Astrocyte of the cerebellum (primary cell): ENCODE results near the gene CDH4.

Source experiments
- DNase-seq: peaks from one replicate; pipeline ENCODE4 v3.0.0-alpha.2; 2011; ENCODE audit warnings: low read depth
- H3K4me3 ChIP-seq: 2 replicates; pipeline ENCODE4 v1.5.1; 2011; ENCODE audit warnings: mild to moderate bottlenecking, low read depth, low read length, moderate library complexity
- in situ Hi-C: cut with HindIII; loops from 2 replicates; pipeline ENCODE4 v1.10.0; 2017; ENCODE audit warnings: low sequenced_read_pairs
- TF ChIP-seq, protein P1 (sequence below): IDR thresholded peaks from 2 replicates; pipeline ENCODE4 v1.5.1; 2012; ENCODE audit warnings: low read length, low read depth, moderate library complexity, mild to moderate bottlenecking; ENCODE audit errors: missing control alignments

CDH4 gene

DNA sequence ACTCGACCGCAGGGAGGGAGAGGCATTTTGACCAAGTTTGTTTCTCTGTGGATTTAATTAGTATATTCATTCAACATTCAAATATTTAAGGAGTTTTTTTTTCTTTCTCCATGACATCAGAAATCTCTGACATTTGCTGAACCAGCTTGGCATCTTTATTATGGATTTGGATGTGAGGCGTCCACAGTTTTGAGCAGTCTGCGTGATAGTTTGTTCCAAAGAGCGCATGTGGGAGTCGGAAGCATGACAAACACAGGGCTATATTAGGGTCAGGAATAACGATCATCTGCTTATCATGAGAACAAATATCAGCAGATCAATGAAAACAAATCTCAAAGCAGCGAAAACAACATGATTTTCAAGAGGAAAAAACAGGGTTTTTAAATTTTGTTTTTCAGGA lies 373.2 kb downstream of the CDH4 start:
- TF ChIP-seq, protein P1, sequence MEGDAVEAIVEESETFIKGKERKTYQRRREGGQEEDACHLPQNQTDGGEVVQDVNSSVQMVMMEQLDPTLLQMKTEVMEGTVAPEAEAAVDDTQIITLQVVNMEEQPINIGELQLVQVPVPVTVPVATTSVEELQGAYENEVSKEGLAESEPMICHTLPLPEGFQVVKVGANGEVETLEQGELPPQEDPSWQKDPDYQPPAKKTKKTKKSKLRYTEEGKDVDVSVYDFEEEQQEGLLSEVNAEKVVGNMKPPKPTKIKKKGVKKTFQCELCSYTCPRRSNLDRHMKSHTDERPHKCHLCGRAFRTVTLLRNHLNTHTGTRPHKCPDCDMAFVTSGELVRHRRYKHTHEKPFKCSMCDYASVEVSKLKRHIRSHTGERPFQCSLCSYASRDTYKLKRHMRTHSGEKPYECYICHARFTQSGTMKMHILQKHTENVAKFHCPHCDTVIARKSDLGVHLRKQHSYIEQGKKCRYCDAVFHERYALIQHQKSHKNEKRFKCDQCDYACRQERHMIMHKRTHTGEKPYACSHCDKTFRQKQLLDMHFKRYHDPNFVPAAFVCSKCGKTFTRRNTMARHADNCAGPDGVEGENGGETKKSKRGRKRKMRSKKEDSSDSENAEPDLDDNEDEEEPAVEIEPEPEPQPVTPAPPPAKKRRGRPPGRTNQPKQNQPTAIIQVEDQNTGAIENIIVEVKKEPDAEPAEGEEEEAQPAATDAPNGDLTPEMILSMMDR = no peak
- H3K4me3 ChIP-seq = no peak overlapping the region
- in situ Hi-C loops = loop anchor here (5.0 kb wide), 1 partner anchor 63 kb away; no protein-coding TSS in a partner anchor
- DNase-seq = no peak

DNA sequence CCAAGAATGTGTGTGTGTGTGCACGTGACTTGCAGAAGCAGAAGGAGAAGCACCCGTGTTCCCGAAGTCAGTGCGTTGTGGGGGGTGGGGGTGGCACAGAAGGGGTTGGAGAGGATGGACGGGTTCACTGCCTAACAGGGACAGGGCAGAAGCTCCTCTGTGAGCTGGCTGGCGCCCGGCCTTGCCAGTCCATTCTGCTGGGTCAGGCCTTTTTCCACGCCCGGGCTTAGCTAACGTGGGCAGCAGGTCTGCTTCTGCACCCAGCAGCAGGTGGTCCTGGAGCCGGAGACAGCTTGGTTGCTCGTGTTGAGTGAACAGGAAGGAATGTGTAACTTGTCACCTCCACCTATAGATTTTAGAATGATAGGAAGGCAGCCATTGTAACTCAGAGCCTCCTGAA lies 374.4 kb downstream of the CDH4 start:
- in situ Hi-C loops = loop anchor here (5.0 kb wide), 1 partner anchor 64 kb away; no protein-coding TSS in a partner anchor
- DNase-seq = no peak

DNA sequence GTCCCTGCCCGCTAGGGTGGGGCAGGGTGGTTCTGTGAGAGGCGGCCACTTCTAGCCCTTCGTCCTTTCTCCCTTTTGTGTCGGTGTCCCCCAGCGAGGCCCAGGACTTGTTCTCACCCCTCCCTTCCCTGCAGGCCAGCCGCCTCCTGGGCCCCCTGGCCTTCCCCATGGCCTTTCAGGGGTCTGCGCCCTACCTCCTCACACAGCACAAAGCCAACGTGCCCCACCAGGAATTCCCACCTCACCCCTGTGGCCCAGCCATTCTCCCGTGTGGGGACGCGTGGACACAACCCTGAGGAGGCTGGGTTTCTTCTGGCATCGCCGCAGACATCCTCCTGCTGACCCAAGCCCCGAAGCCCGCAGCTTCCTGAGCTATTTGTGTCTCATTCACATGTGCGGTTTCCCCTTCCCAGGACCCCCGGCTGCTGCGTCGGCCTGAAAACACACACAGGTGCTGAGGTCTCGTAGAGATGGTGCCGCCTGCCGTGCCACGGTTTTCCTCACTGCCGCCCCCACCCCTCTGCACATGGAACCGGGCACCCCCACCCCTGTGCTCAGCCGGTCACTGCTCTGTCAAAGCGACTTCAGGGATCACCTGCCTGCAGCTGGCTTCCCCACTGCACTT lies 375.8 kb downstream of the CDH4 start:
- TF ChIP-seq, protein P1 = no peak
- DNase-seq = no peak
- in situ Hi-C loops = loop anchor here (5.0 kb wide), 1 partner anchor 66 kb away; no protein-coding TSS in a partner anchor
- no peak overlapping the region for H3K4me3 ChIP-seq

More for the DNA sequence above, 374.4 kb downstream of the CDH4 start:
- H3K4me3 ChIP-seq = no peak overlapping the region
- TF ChIP-seq, protein P1 = no peak

DNA sequence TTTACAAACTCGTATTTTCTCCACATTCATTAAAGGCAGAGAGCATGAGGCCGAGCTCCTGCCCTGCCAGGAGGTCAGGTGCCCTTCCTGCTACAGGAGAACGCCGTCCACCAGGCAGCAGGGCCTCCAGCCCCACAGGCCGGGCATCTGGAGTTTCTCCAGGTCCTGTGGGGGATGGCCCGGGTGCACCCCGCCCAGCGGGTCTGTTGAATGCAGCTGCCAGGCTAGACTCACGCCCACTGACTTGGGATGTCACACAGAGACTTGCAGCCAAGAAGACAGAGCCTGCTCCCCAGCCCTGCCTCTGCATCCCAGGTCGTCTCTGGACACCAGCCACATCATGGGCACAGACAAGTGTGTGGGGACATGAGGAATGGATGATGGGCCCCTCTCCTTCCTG lies 376.4 kb downstream of the CDH4 start:
- DNase-seq = no peak
- no peak overlapping the region for H3K4me3 ChIP-seq
- TF ChIP-seq, protein P1 = no peak
- in situ Hi-C loops = loop anchor here (5.0 kb wide), 1 partner anchor 66 kb away; no protein-coding TSS in a partner anchor

DNA sequence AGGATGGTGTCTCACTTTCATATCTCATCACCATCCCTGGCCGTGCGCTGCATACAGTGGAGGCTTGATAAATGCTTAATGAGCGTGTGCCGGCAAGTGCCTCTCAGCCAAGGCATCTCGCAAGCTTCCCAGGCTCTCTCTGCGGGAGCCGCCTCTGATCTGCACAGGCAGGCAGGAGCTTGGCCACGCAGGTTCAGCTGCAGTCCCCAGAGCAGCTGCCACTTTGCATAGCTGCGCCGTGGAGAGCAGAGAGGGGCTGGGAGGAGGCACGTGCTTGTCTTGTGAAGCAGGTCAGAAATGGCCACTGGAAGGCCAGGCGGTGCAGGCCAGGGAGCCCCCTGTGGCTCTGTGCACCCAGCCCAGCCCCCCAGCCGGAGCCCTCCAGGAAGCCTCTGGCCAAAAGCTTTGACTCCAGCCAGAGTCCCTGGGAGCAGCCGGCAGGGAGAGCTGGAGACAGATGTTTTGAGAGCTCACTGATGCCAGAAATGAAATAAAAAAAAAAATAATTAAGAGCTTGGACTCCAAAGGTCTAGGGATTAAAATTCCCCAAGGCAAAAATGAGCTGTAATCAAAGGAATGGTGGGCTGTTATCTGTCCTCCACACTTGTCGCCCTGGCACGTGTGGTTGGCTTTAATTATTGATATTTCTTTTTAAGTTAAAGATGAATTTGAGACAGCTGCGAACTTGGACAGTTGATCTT lies 377.0 kb downstream of the CDH4 start:
- TF ChIP-seq, protein P1 = no peak
- in situ Hi-C loops = loop anchor here (5.0 kb wide), 1 partner anchor 67 kb away; no protein-coding TSS in a partner anchor
- peak; percentile 13 for DNase-seq
- no peak overlapping the region for H3K4me3 ChIP-seq

DNA sequence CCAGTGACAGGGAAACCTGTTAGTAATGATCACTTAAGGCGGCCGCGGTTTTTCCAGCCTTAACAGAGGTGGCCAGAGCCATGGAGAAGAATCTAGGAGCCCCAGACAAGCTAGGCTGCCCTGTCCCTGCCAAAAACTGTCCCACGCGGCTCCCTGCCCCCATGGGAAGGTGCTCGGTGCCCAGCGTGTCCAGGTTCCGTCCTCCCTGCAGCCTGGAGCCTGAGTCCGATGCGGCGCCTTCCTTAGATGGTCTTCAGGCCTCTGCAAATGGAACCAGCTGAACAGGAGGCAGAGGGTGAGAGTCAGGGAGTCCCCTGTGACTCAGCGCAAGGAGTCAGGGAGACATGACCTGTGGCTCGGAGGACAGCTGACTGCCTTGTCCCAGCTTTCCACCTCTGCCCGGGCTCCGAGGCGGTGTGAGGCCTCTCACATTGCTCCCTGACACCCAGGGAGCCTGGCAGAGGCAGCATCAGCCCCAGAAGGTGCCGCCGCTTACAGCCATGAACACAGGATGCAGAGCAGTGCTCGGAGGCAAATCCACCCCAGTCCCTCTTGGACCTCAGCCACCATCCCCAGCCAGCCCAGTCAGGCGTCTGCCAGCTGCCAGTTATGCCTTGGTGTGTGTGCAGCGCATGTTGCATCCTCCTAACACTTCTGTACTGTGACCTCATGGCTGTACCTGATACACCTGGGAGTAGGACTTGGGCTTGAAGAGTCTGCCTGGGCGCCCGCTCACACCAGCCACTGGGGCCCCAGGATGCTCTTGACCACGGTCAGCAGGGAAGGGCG lies 377.7 kb downstream of the CDH4 start:
- no peak overlapping the region for H3K4me3 ChIP-seq
- TF ChIP-seq, protein P1 = no peak
- in situ Hi-C loops = loop anchor here (5.0 kb wide), 1 partner anchor 67 kb away; no protein-coding TSS in a partner anchor
- no peak for DNase-seq
